Activated CD8-positive, alpha-beta T cell treated with anti-CD3 and anti-CD28 coated beads for 36 hours (primary cell): ENCODE measurements around the gene SERPINB12. TPM values are rescaled to one million over a fixed set of nuclear protein-coding genes. Genes with fewer than 3 reads are reported as not detected.

Source experiments
- ATAC-seq: fragments of 200-7000 bp; cut with Tn5 transposase; one replicate; pipeline ENCODE4 v1.10.0; 2021; ENCODE audit warnings: mild to moderate bottlenecking, moderate library complexity
- CTCF ChIA-PET: fragments of 350-600 bp; sonication (Branson Sonifier 250); formaldehyde crosslinking; loops from one replicate; lab custom pipeline; 2021; ENCODE audit warnings: antibody characterized with exemption; lab: Charles Lee
- POLR2A ChIA-PET: fragments of 350-600 bp; sonication (Branson Sonifier 250); formaldehyde crosslinking; loops from one replicate; lab custom pipeline; 2021; ENCODE audit warnings: antibody characterized with exemption; lab: Charles Lee
- DNase-seq: peaks from one replicate; pipeline ENCODE4 v3.0.0-alpha.2; 2020
- H3K27ac Mint-ChIP-seq: one replicate; pipeline ENCODE4 v1.8.0; 2021; ENCODE audit warnings: mild to moderate bottlenecking, mixed read lengths
- H3K27me3 Mint-ChIP-seq: one replicate; pipeline ENCODE4 v1.8.0; 2021; ENCODE audit warnings: mixed read lengths
- H3K36me3 Mint-ChIP-seq: one replicate; pipeline ENCODE4 v1.8.0; 2021; ENCODE audit warnings: low read depth, mixed read lengths
- H3K4me1 Mint-ChIP-seq: one replicate; pipeline ENCODE4 v1.8.0; 2021; ENCODE audit warnings: low read depth, mixed read lengths
- H3K4me3 Mint-ChIP-seq: one replicate; pipeline ENCODE4 v1.8.0; 2021; ENCODE audit warnings: mild to moderate bottlenecking, moderate library complexity, mixed read lengths
- H3K9me3 Mint-ChIP-seq: one replicate; pipeline ENCODE4 v1.8.0; 2021; ENCODE audit warnings: mixed read lengths
- CTCF ChIP-seq: fragments of 200-600 bp; IDR thresholded peaks from one replicate; pipeline ENCODE4 v1.8.0; 2022; ENCODE audit warnings: antibody characterized with exemption, mild to moderate bottlenecking
- intact Hi-C: fragments of 100-400 bp; cut with micrococcal nuclease; formaldehyde crosslinking; loops from one replicate; pipeline ENCODE4 v1.10.0; 2022
- total RNA-seq, 2 experiments: library from RNA; stranded (reverse); gene quantifications; one replicate each; pipeline ENCODE4 v1.2.3, GENCODE V29; 2021

The SERPINB12 gene
- total RNA-seq, 2 experiments from 2014 or later, result not detected

- POLR2A ChIA-PET, result interaction anchor here (0.5 kb wide), 1 partner anchor 1141 kb away, joined by 3 read pairs; no protein-coding TSS in a partner anchor
- no peak for TF ChIP-seq CTCF
- H3K36me3 Mint-ChIP-seq, result no peaks in the 10 kb centered on the region
- H3K9me3 Mint-ChIP-seq, result no peaks in the 10 kb centered on the region
- DNase-seq (no peak), ATAC-seq (no peak)
- no peak overlapping the region for H3K27ac Mint-ChIP-seq
- no peaks in the 10 kb centered on the region for H3K4me1 Mint-ChIP-seq
- CTCF ChIA-PET, result interaction anchor here (1.1 to 7.9 kb wide), 7 partner anchors 11 to 479 kb away, joined by 3 to 125 read pairs (median 7); no protein-coding TSS in a partner anchor
- no peak overlapping the region for H3K4me3 Mint-ChIP-seq
- peaks cover 5% of the 10 kb centered on the region for H3K27me3 Mint-ChIP-seq
- intact Hi-C loops, result loop anchor here (5.0 kb wide), 3 partner anchors 62 to 422 kb away; no protein-coding TSS in a partner anchor
Observed at GRCh38 chr18:63515801-63516200, 26.4 kb upstream of the SERPINB12 start.

- Mint-ChIP-seq H3K4me3 (no peak overlapping the region), H3K9me3 (no peaks in the 10 kb centered on the region), H3K27me3 (peaks cover 7% of the 10 kb centered on the region), H3K4me1 (no peaks in the 10 kb centered on the region), H3K36me3 (no peaks in the 10 kb centered on the region), H3K27ac (no peak overlapping the region)
- DNase-seq (peak; percentile 72), ATAC-seq (peak; percentile 86)
- intact Hi-C loops, result loop anchor here (1.0 to 5.0 kb wide), 4 partner anchors 59 to 461 kb away; no protein-coding TSS in a partner anchor
- ChIA-PET CTCF (interaction anchor here (0.7 to 7.9 kb wide), 53 partner anchors 8 to 1159 kb away, joined by 3 to 125 read pairs (median 4); partner anchors contain the start of gene SERPINB12), POLR2A (no interaction called here)
- peak; percentile 75 for TF ChIP-seq CTCF
Observed at GRCh38 chr18:63518178-63519012, 23.8 kb upstream of the SERPINB12 start.

GRCh38 chr18:63520053-63520685, 22.0 kb upstream of the SERPINB12 start:
- CTCF ChIA-PET, result interaction anchor here (0.6 to 7.9 kb wide), 10 partner anchors 9 to 415 kb away, joined by 3 to 125 read pairs (median 13); no protein-coding TSS in a partner anchor

GRCh38 chr18:63523660-63524059, 18.5 kb upstream of the SERPINB12 start:
- DNase-seq, result no peak
- peaks cover 10% of the 10 kb centered on the region for H3K27me3 Mint-ChIP-seq
- H3K9me3 Mint-ChIP-seq, result no peaks in the 10 kb centered on the region
- no peak overlapping the region for H3K4me3 Mint-ChIP-seq
- POLR2A ChIA-PET, result no interaction called here
- no peaks in the 10 kb centered on the region for H3K36me3 Mint-ChIP-seq
- intact Hi-C loops, result no loop called here
- ATAC-seq, result no peak
- no peak overlapping the region for H3K27ac Mint-ChIP-seq
- CTCF ChIA-PET, result interaction anchor here (0.7 to 6.1 kb wide), 3 partner anchors 11 to 55 kb away, joined by 3 to 25 read pairs (median 3); no protein-coding TSS in a partner anchor
- TF ChIP-seq CTCF, result no peak
- no peaks in the 10 kb centered on the region for H3K4me1 Mint-ChIP-seq

More at GRCh38 chr18:63520053-63520685, 22.0 kb upstream of the SERPINB12 start:
- no peaks in the 10 kb centered on the region for H3K9me3 Mint-ChIP-seq
- no peak overlapping the region for H3K4me3 Mint-ChIP-seq
- ATAC-seq (no peak), DNase-seq (no peak)
- no peaks in the 10 kb centered on the region for H3K4me1 Mint-ChIP-seq
- no peaks in the 10 kb centered on the region for H3K36me3 Mint-ChIP-seq
- POLR2A ChIA-PET, result no interaction called here
- no peak for TF ChIP-seq CTCF
- no peak overlapping the region for H3K27ac Mint-ChIP-seq
- H3K27me3 Mint-ChIP-seq, result peaks cover 8% of the 10 kb centered on the region
- intact Hi-C loops, result no loop called here
